ENCODE data around the gene PFKP.

PFKP gene

DNA sequence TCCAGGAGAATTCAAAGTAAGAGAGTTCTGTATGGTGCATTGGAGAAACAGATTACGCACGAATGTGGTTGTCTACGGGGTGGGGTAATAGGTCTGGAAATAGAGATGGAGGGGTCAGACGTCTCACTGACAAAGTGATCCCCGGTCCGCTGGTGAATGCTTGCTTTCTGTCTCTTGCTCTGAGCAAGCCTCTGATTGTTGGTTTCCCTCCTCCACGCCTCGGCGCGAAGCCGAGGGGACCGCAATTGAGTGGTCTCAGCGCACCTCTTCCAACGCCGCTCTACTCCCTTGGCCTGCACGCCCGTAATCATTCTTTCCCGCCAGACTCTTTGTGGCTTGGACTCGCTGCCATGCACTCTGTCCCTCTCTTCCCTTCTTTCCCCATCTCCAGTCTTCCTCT, 46.5 kb upstream of the PFKP start:
- Histone ChIP-seq H3K27me3 (ENCODE audit: insufficient read depth, low read length, poor library complexity) (no peaks in the 10 kb centered on the region), H3K27ac (ENCODE audit: low read length) (no peak overlapping the region), H3K9me3 (ENCODE audit: insufficient read depth, low read length, severe bottlenecking) (no peaks in the 10 kb centered on the region), H3K79me2 (ENCODE audit: insufficient read depth, low read length) (no peaks in the 10 kb centered on the region), H2AFZ (ENCODE audit: low read depth, low read length) (no peak overlapping the region), H3K9ac (ENCODE audit: low read depth, low read length) (no peak overlapping the region), H3K4me2 (ENCODE audit: insufficient read depth, low read length) (no peak overlapping the region), H3K4me3 (ENCODE audit: low read depth in 1 of 2, low read length in 2 of 2) (no peak overlapping the region), H4K20me1 (ENCODE audit: insufficient read depth, low read length) (no peaks in the 10 kb centered on the region), H3K4me1 (ENCODE audit: insufficient read depth, low read length) (no peaks in the 10 kb centered on the region), H3K36me3 (ENCODE audit: insufficient read depth, low read length) (no peaks in the 10 kb centered on the region)
- ATAC-seq (ENCODE audit: insufficient read depth, low read depth) (no peak), DNase-seq (no peak)
- TF ChIP-seq, protein P1, sequence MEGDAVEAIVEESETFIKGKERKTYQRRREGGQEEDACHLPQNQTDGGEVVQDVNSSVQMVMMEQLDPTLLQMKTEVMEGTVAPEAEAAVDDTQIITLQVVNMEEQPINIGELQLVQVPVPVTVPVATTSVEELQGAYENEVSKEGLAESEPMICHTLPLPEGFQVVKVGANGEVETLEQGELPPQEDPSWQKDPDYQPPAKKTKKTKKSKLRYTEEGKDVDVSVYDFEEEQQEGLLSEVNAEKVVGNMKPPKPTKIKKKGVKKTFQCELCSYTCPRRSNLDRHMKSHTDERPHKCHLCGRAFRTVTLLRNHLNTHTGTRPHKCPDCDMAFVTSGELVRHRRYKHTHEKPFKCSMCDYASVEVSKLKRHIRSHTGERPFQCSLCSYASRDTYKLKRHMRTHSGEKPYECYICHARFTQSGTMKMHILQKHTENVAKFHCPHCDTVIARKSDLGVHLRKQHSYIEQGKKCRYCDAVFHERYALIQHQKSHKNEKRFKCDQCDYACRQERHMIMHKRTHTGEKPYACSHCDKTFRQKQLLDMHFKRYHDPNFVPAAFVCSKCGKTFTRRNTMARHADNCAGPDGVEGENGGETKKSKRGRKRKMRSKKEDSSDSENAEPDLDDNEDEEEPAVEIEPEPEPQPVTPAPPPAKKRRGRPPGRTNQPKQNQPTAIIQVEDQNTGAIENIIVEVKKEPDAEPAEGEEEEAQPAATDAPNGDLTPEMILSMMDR (IDR thresholded peaks at IDR 0.05; ENCODE audit: borderline replicate concordance, extremely low read depth, low read length, poor library complexity, severe bottlenecking): no peak
- no peak for TF ChIP-seq EZH2 (IDR thresholded peaks at IDR 0.05; ENCODE audit: borderline replicate concordance, low read depth, low read length, severe bottlenecking)

DNA sequence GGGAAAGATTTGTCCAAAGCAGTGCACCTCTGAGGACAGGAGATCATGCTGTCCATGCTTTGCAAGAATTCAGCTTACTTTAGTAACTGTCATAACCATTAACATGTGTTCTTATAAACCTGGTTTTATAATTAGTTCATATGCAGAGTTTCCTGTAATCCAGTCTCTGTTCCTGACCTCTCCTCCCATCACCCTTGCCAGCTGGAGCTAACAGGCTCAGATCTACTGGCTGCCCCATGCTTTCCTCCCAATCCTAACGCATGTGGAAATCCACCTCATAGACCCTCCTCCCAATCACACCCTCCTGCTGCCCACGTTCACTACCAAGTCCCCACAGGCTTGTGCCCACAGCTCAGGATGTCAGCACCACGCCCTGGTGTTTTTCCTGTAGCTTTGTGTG, 45.3 kb upstream of the PFKP start:
- no peak overlapping the region for H3K27ac ChIP-seq (ENCODE audit: low read length)
- H3K79me2 ChIP-seq (ENCODE audit: insufficient read depth, low read length): no peaks in the 10 kb centered on the region
- TF ChIP-seq, protein P1 (IDR thresholded peaks at IDR 0.05; ENCODE audit: borderline replicate concordance, extremely low read depth, low read length, poor library complexity, severe bottlenecking): no peak
- no peak for TF ChIP-seq EZH2 (IDR thresholded peaks at IDR 0.05; ENCODE audit: borderline replicate concordance, low read depth, low read length, severe bottlenecking)
- ATAC-seq (ENCODE audit: insufficient read depth, low read depth): no peak
- no peak overlapping the region for H3K4me2 ChIP-seq (ENCODE audit: insufficient read depth, low read length)
- H3K9me3 ChIP-seq (ENCODE audit: insufficient read depth, low read length, severe bottlenecking): no peaks in the 10 kb centered on the region
- no peak overlapping the region for H2AFZ ChIP-seq (ENCODE audit: low read depth, low read length)
- no peak overlapping the region for H3K4me3 ChIP-seq (ENCODE audit: low read depth in 1 of 2, low read length in 2 of 2)
- no peak for DNase-seq
- no peaks in the 10 kb centered on the region for H3K27me3 ChIP-seq (ENCODE audit: insufficient read depth, low read length, poor library complexity)
- no peak overlapping the region for H3K9ac ChIP-seq (ENCODE audit: low read depth, low read length)
- H4K20me1 ChIP-seq (ENCODE audit: insufficient read depth, low read length): no peaks in the 10 kb centered on the region
- H3K4me1 ChIP-seq (ENCODE audit: insufficient read depth, low read length): no peaks in the 10 kb centered on the region
- no peaks in the 10 kb centered on the region for H3K36me3 ChIP-seq (ENCODE audit: insufficient read depth, low read length)

DNA sequence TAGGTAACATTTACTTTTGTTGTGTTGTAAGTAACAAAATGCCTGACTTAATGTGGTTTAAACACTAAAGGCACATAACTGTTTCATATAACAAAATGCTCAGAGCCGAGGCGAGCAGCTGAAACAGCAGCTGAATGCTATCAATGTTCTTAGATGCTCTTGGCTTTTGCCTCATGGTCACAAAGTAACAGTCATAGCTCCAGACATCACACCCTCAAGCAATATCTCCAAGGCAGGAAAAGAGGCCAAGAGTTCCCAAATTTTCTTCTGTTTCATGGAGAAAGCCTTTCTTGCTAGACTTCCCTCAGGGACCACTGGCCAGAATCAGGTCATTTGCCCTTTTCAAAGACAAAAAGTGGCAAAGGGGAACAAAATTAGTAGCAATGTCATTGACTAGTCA, 43.5 kb upstream of the PFKP start:
- no peaks in the 10 kb centered on the region for H3K9me3 ChIP-seq (ENCODE audit: insufficient read depth, low read length, severe bottlenecking)
- no peaks in the 10 kb centered on the region for H3K4me1 ChIP-seq (ENCODE audit: insufficient read depth, low read length)
- H3K4me3 ChIP-seq (ENCODE audit: low read depth in 1 of 2, low read length in 2 of 2): no peak overlapping the region
- H3K79me2 ChIP-seq (ENCODE audit: insufficient read depth, low read length): no peaks in the 10 kb centered on the region
- H3K27me3 ChIP-seq (ENCODE audit: insufficient read depth, low read length, poor library complexity): no peaks in the 10 kb centered on the region
- no peak overlapping the region for H3K9ac ChIP-seq (ENCODE audit: low read depth, low read length)
- DNase-seq (no peak), ATAC-seq (ENCODE audit: insufficient read depth, low read depth) (no peak)
- TF ChIP-seq, protein P1 (IDR thresholded peaks at IDR 0.05; ENCODE audit: borderline replicate concordance, extremely low read depth, low read length, poor library complexity, severe bottlenecking): no peak
- no peak for TF ChIP-seq EZH2 (IDR thresholded peaks at IDR 0.05; ENCODE audit: borderline replicate concordance, low read depth, low read length, severe bottlenecking)
- H3K4me2 ChIP-seq (ENCODE audit: insufficient read depth, low read length): no peak overlapping the region
- no peak overlapping the region for H2AFZ ChIP-seq (ENCODE audit: low read depth, low read length)
- no peaks in the 10 kb centered on the region for H3K36me3 ChIP-seq (ENCODE audit: insufficient read depth, low read length)
- H4K20me1 ChIP-seq (ENCODE audit: insufficient read depth, low read length): no peaks in the 10 kb centered on the region
- no peak overlapping the region for H3K27ac ChIP-seq (ENCODE audit: low read length)
